Right cardiac atrium (tissue), 5 donors: ENCODE data around the gene ADAP1. TPM values are rescaled to one million over a fixed set of nuclear protein-coding genes. Genes with fewer than 3 reads are reported as not detected.

Experiments
- ATAC-seq, 2 donors: fragments of 200-7000 bp; cut with Tn5 transposase; one replicate each; pipeline versions ENCODE4 v1.8.0 to v1.9.1; 2020; ENCODE audit warnings: moderate library complexity in 2 of 2, mild to moderate bottlenecking in 1 of 2
- DNase-seq, 3 donors: peaks; one replicate each; pipeline ENCODE4 v3.0.0-alpha.2; 2020
- H3K27ac ChIP-seq: one replicate; pipeline ENCODE4 v1.5.1; 2013; ENCODE audit warnings: mild to moderate bottlenecking, low read length, control low read depth, moderate library complexity
- H3K27me3 ChIP-seq: one replicate; pipeline ENCODE4 v1.6.1; 2013; ENCODE audit not compliant: control insufficient read depth, insufficient read depth
- H3K4me1 ChIP-seq: one replicate; pipeline ENCODE4 v1.6.1; 2013; ENCODE audit warnings: low read length; ENCODE audit not compliant: control insufficient read depth, insufficient read depth
- H3K4me3 ChIP-seq: one replicate; pipeline ENCODE4 v1.5.1; 2013; ENCODE audit warnings: low read length, control low read depth
- H3K9me3 ChIP-seq: one replicate; pipeline ENCODE4 v1.6.1; 2013; ENCODE audit warnings: low read length; ENCODE audit not compliant: control insufficient read depth
- WGBS: extraction: QIAGEN DNeasy Blood & Tissue Kit; methylation state at CpG from one replicate; pipeline ENCODE4 v1.1.7; 2013; 5-methylcytosine and 5-hydroxymethylcytosine counted together
- intact Hi-C, 4 donors: fragments of 100-400 bp; cut with DNase I; formaldehyde crosslinking; loops; one replicate each; pipeline versions ENCODE4 v1.11.0 to v1.14.0; 2022 to 2023
- polyA plus RNA-seq: library from polyadenylated mRNA; stranded (reverse); fragments of 200-250 nt; gene quantifications from one replicate; pipeline ENCODE4 v1.2.3, GENCODE V29; 2013
- total RNA-seq, 4 donors: library from RNA; stranded (reverse); fragmentation: NEBNext Ultra II Directional; extraction: Animal tissue kit (Norgen Biotek cat#: 25700); gene quantifications; one replicate each; pipeline ENCODE4 v1.2.1, GENCODE V29; 2021
- donor health status: healthy with polysubstance abuse.
- donor health status: DM: no; HTN: yes; CAD: no.
- donor health status: DM: no; HTN: no; CAD: no.
- donor health status: DM: no; HTN: yes; CAD: no; lungs with severe emphysema.
- donor health status: DM: yes; HTN: yes; CAD: no.

The ADAP1 gene
- total and polyA plus RNA-seq, 5 donors = 4.8 to 8.4 (median 6.5) TPM

DNA sequence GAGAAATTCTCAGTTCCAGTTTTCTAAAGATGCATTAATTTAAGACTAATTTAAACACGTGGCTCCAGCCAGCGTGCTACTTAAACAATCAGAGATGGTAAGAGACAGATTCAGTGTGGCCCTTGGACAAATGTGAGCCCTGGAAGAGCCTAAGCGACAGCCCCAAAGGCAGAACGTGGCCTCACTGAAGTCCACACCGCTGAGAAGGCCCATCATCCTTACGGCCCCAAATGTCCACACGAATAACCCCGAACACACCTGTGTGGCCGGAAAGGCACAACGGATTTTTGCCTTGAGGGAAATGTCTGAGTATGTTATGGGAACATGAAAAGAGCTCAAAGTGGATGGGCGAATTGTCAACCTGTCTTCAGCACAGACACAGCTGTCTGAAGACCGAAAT is 17.6 kb upstream of the ADAP1 start:
- ATAC-seq = no peak
- no peaks in the 10 kb centered on the region for H3K4me1 ChIP-seq
- H3K27me3 ChIP-seq = no peaks in the 10 kb centered on the region
- no peak overlapping the region for H3K4me3 ChIP-seq
- intact Hi-C loops = no loop called here
- no peak overlapping the region for H3K27ac ChIP-seq
- no peaks in the 10 kb centered on the region for H3K9me3 ChIP-seq
- WGBS = 91% methylated on average over 12 of the region's 12 CpGs
- DNase-seq = no peak

DNA sequence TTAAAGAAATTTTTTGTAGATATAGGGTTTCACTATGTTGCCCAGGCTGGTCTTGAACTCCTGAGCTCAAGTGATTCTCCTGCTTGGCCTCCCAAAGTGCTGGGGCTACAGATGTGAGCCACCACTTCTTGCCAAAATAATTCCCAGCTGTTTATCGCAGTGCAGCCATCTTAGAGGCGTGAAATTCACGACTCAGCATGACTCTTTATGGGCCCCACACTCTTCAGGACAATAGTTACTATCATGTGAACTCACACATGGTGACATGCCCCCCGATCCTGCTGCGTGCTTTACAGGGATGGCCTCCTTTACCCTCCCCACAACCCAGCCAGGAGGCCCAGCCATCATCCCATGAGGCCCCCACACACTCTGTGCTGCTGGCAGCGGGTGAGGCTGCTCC is 16.3 kb upstream of the ADAP1 start:
- no peak overlapping the region for H3K27ac ChIP-seq
- ATAC-seq = no peak
- no peaks in the 10 kb centered on the region for H3K27me3 ChIP-seq
- WGBS = 80% methylated on average over 6 of the region's 6 CpGs
- no peaks in the 10 kb centered on the region for H3K4me1 ChIP-seq
- intact Hi-C loops = no loop called here
- H3K4me3 ChIP-seq = no peak overlapping the region
- DNase-seq = no peak
- no peaks in the 10 kb centered on the region for H3K9me3 ChIP-seq

GRCh38 chr7:969403-969802 is 14.9 kb upstream of the ADAP1 start:
- H3K27me3 ChIP-seq = no peaks in the 10 kb centered on the region
- no peak for ATAC-seq
- no peaks in the 10 kb centered on the region for H3K9me3 ChIP-seq
- intact Hi-C loops = no loop called here
- 93% methylated on average over 11 of the region's 11 CpGs for WGBS
- DNase-seq = no peak
- H3K27ac ChIP-seq = no peak overlapping the region
- no peak overlapping the region for H3K4me3 ChIP-seq
- H3K4me1 ChIP-seq = peaks cover 5% of the 10 kb centered on the region

DNA sequence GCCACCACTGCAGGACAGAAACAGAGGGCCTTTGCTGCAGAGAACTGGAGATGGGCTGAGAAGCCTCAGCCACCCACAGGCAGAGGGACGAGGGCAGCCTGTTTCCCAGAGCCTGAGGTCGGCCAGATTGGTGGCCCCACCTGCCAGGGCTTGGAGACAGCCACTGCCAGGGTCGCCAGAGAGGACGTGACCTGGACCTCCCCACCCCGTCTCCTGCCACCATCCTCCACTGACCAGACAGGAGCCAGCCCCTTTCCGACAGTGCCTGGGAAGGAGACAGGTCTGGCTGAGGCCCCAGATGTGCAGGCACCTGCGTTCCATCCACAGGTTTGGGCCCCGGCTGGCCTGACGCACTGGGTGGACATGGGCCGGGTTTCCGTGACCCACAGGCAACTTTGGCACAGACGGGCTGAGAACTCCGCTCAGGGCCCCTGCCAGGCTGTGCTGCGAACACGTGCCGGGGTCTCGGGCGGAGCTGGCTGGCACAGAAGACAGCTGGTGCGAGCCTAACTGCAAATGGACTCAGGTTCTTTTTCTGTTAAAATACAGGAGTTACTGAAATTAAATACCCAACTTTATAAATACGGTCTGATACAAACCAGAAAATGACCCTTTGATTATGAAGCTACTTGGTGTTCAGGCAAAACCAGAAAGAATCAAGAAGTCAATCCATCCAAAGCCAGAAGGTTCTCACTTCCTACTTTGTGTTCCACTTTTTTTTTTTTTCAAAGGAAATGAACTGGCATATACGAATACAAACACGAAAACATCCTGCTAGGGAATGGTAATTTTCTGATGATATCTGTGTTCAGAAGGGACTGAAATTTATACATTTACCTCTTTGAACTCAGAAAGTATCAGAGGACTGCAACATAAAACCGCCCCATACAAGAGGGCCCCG is 14.0 kb upstream of the ADAP1 start:
- intact Hi-C loops = no loop called here
- H3K27ac ChIP-seq = no peak overlapping the region
- H3K4me1 ChIP-seq = peaks cover 7% of the 10 kb centered on the region
- DNase-seq (no peak), ATAC-seq (no peak)
- no peak overlapping the region for H3K4me3 ChIP-seq
- 86% methylated on average over 24 of the region's 24 CpGs for WGBS
- H3K9me3 ChIP-seq = no peaks in the 10 kb centered on the region
- H3K27me3 ChIP-seq = no peaks in the 10 kb centered on the region

GRCh38 chr7:967361-968082 is 13.0 kb upstream of the ADAP1 start:
- Histone ChIP-seq H3K9me3 (no peaks in the 10 kb centered on the region), H3K4me3 (no peak overlapping the region), H3K27me3 (no peaks in the 10 kb centered on the region), H3K27ac (no peak overlapping the region), H3K4me1 (peaks cover 7% of the 10 kb centered on the region)
- 91% methylated on average over 39 of the region's 39 CpGs for WGBS
- intact Hi-C loops = no loop called here
- DNase-seq = peak in 2 of 3 donors; percentile 26 to 42
- no peak for ATAC-seq

- Histone ChIP-seq H3K27ac (no peak overlapping the region), H3K9me3 (no peaks in the 10 kb centered on the region), H3K4me1 (peaks cover 7% of the 10 kb centered on the region), H3K27me3 (no peaks in the 10 kb centered on the region), H3K4me3 (no peak overlapping the region)
- 82% methylated on average over 22 of the region's 22 CpGs for WGBS
- ATAC-seq (no peak), DNase-seq (peak; percentile 4 to 48 (median 34))
- intact Hi-C loops = no loop called here
Measured at GRCh38 chr7:966291-967069, 12.0 kb upstream of the ADAP1 start.

- WGBS = 18% methylated on average over 27 of the region's 27 CpGs
- no peaks in the 10 kb centered on the region for H3K9me3 ChIP-seq
- ATAC-seq = peak; percentile 34 to 59
- intact Hi-C loops = no loop called here
- no peaks in the 10 kb centered on the region for H3K27me3 ChIP-seq
- DNase-seq = peak; percentile 28 to 68 (median 67)
- H3K27ac ChIP-seq = peak overlapping the region; percentile 67
- H3K4me3 ChIP-seq = no peak overlapping the region
- peaks cover 7% of the 10 kb centered on the region for H3K4me1 ChIP-seq
Measured at GRCh38 chr7:964401-965231, 10.1 kb upstream of the ADAP1 start.

DNA sequence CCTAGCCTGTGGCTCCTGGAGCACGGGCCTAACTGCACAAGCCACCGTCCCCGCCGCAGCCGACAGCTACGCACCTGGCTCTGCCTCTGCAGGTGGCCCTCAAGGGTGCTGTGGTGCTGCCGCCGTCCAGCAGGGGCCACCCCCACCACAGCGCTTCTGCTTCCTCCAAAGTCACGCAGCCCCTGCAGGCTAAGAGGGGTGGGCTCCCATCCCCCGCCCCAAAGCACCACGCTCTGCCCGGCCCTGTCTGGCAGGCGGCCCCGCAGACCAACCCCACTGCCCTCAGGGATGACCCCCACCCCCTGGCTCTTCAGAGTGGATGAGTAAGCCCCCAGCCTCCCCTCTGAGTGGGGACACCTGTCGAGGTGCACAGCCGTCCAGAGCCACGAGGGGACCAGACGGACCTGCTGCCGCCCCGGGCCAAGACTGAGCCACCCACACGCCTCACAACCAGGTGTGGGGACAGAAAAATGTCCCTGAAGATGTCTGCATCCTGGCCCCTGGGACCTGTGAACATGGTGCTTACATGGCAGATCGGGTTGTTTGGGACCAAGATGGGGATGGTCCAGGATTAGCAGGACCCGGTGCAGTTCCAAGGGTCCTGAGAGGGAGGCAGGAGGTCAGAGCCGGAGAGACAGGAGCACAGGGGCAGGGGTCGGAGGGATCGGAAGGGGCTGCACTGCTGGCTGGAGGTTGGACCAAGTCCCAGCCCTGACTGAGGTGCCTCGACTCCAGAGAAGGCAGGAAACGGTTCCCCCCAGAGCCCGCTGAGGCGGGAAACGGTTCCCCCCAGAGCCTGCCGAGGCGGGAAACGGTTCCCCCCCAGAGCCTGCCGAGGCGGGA is 9.0 kb upstream of the ADAP1 start:
- Histone ChIP-seq H3K4me3 (no peak overlapping the region), H3K27ac (no peak overlapping the region), H3K4me1 (peaks cover 7% of the 10 kb centered on the region), H3K27me3 (no peaks in the 10 kb centered on the region), H3K9me3 (no peaks in the 10 kb centered on the region)
- ATAC-seq = no peak
- peak; percentile 14 to 63 (median 61) for DNase-seq
- 42% methylated on average over 37 of the region's 37 CpGs for WGBS
- intact Hi-C loops = no loop called here

DNA sequence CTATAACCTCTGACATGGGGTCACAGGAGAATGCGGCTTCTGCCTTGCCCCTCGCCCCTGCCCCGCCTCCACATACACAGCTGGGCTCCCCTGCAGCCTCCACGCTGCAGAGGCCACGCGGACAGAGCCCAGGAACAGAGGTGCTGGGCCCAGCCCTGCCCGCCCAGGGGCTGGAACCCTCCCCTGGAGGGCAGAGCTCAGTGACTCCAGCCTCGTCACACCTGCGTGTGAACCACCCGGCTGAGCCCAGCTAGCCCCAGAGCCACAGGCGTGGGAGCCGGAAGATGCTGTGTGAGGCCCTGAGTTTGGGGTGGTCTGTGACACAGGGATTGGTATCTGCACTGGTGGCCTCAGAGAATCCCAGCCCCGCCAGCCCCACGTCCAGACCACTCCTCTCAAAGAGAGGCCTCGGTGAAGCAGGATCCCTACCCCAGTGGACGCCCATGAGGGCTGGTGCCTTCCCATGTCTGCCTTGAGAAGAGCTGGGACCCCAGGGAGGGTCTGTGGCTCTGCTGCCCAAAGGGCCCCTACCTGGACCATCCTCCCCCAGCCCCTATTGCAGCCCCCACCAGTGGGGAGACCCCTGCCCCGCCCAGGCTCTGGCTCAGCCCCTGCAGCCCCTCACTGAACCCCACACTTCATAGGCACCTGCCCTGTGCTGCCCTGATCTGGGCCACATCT is 8.1 kb upstream of the ADAP1 start:
- no peak overlapping the region for H3K4me3 ChIP-seq
- DNase-seq = peak; percentile 7 to 54 (median 33)

More for the DNA sequence above, 8.1 kb upstream of the ADAP1 start:
- Histone ChIP-seq H3K4me1 (peaks cover 7% of the 10 kb centered on the region), H3K27me3 (no peaks in the 10 kb centered on the region), H3K27ac (no peak overlapping the region), H3K9me3 (no peaks in the 10 kb centered on the region)
- WGBS = 82% methylated on average over 17 of the region's 17 CpGs
- no peak for ATAC-seq
- intact Hi-C loops = no loop called here
